Activated CD4-positive, CD25-positive, alpha-beta regulatory T cell treated with anti-CD3 and anti-CD28 coated beads, Interleukin-2, amount 50 U/mL, for 24 hours (primary cell): ENCODE measurements around the gene SH3RF1.
"Not testable (repeated sequence)": the region's sequence is repeated elsewhere in the genome, so short reads cannot be mapped to it uniquely, and the experiment has no call there.

Source experiments
- ATAC-seq, 2 donors: fragments of 150-1000 bp; cut with Tn5 transposase; one replicate each; pipeline ENCODE4 v1.10.0; 2021; ENCODE audit warnings: mild to moderate bottlenecking in 1 of 2, moderate library complexity in 1 of 2

The SH3RF1 gene

GRCh38 chr4:169270810-169271691, at the start of gene SH3RF1:
TSS of gene SH3RF1 (minus strand) at chr4:169270956. CDS start at chr4:169269212, 1,744 bp downstream.
- ATAC-seq: peak; percentile 44 to 59

GRCh38 chr4:169315530-169316343, 45.0 kb upstream of the SH3RF1 start:
- ATAC-seq: no peak

- ATAC-seq: no peak
Measured at GRCh38 chr4:169314906-169315305, 44.1 kb upstream of the SH3RF1 start.

GRCh38 chr4:169313732-169314131, 43.0 kb upstream of the SH3RF1 start:
- no peak for ATAC-seq

- ATAC-seq: no peak
Measured at GRCh38 chr4:169312690-169313422, 42.1 kb upstream of the SH3RF1 start.

- no peak for ATAC-seq
Measured at GRCh38 chr4:169311643-169312365, 41.0 kb upstream of the SH3RF1 start.

GRCh38 chr4:169309326-169309967, 38.7 kb upstream of the SH3RF1 start:
- ATAC-seq: no peak

GRCh38 chr4:169307576-169307975, 36.8 kb upstream of the SH3RF1 start:
- ATAC-seq: no peak

GRCh38 chr4:169305651-169306050, 34.9 kb upstream of the SH3RF1 start:
- ATAC-seq: no peak

GRCh38 chr4:169305173-169305572, 34.4 kb upstream of the SH3RF1 start:
- no peak for ATAC-seq

- no peak for ATAC-seq
Measured at GRCh38 chr4:169295822-169296221, 25.1 kb upstream of the SH3RF1 start.

- no peak for ATAC-seq
Measured at GRCh38 chr4:169293343-169294176, 22.8 kb upstream of the SH3RF1 start.

GRCh38 chr4:169287983-169288382, 17.2 kb upstream of the SH3RF1 start:
- ATAC-seq: not testable (repeated sequence)

GRCh38 chr4:169286562-169287301, 16.0 kb upstream of the SH3RF1 start:
- ATAC-seq: no peak

GRCh38 chr4:169283114-169283509, 12.4 kb upstream of the SH3RF1 start:
- ATAC-seq: no peak

- ATAC-seq: peak in 1 of 2 donors; percentile 9
Measured at GRCh38 chr4:169282429-169283113, 11.8 kb upstream of the SH3RF1 start.

GRCh38 chr4:169279108-169279507, 8.4 kb upstream of the SH3RF1 start:
- ATAC-seq: no peak

GRCh38 chr4:169278624-169279023, 7.9 kb upstream of the SH3RF1 start:
- ATAC-seq: no peak

- not testable (repeated sequence) for ATAC-seq
Measured at GRCh38 chr4:169277838-169278237, 7.1 kb upstream of the SH3RF1 start.
